Naive B cell (primary cell): ENCODE measurements around the gene BLOC1S5. TPM values are rescaled to one million over a fixed set of nuclear protein-coding genes. Genes with fewer than 3 reads are reported as not detected.
"Not testable (repeated sequence)": the region's sequence is repeated elsewhere in the genome, so short reads cannot be mapped to it uniquely, and the experiment has no call there.

Source experiments
- ATAC-seq, 2 donors: fragments of 150-1000 bp; cut with Tn5 transposase; 2 replicates each; pipeline ENCODE4 v1.10.0; 2021; ENCODE audit warnings: low read depth in 2 of 2, mild to moderate bottlenecking in 2 of 2, moderate library complexity in 2 of 2
- DNase-seq: peaks from one replicate; pipeline ENCODE4 v3.0.0; 2022
- H3K27ac Mint-ChIP-seq, 6 donors: one replicate each; pipeline ENCODE4 v1.8.0; 2020 to 2022; ENCODE audit warnings: mild to moderate bottlenecking in 6 of 6, mixed read lengths in 6 of 6, moderate library complexity in 5 of 6, inconsistent platforms in 2 of 6
- H3K27me3 Mint-ChIP-seq, 3 donors: one replicate each; pipeline ENCODE4 v1.8.0; 2021 to 2022; ENCODE audit warnings: mixed read lengths in 3 of 3, mild to moderate bottlenecking in 1 of 3
- H3K36me3 Mint-ChIP-seq, 2 donors: one replicate each; pipeline ENCODE4 v1.8.0; 2020 to 2022; ENCODE audit warnings: mixed read lengths in 2 of 2, inconsistent platforms in 1 of 2, mild to moderate bottlenecking in 1 of 2
- H3K4me1 Mint-ChIP-seq, 3 donors: one replicate each; pipeline ENCODE4 v1.8.0; 2020 to 2022; ENCODE audit warnings: mixed read lengths in 3 of 3, inconsistent platforms in 1 of 3, mild to moderate bottlenecking in 1 of 3, moderate library complexity in 1 of 3
- H3K4me3 Mint-ChIP-seq, 8 donors: one replicate each; pipeline ENCODE4 v1.8.0; 2020 to 2022; ENCODE audit warnings: mild to moderate bottlenecking in 8 of 8, mixed read lengths in 8 of 8, moderate library complexity in 8 of 8, inconsistent platforms in 2 of 8
- H3K9me3 Mint-ChIP-seq, 7 donors: one replicate each; pipeline ENCODE4 v1.8.0; 2020 to 2022; ENCODE audit warnings: mixed read lengths in 7 of 7, mild to moderate bottlenecking in 5 of 7, inconsistent platforms in 2 of 7, moderate library complexity in 1 of 7
- polyA plus RNA-seq, 6 donors: library from polyadenylated mRNA; unstranded; fragments of 300-500 nt; fragmentation: Illumina TruSeq; gene quantifications; one replicate each; pipeline ENCODE4 v1.2.3, GENCODE V29; 2021; ENCODE audit warnings: low read depth in 6 of 6

The BLOC1S5 gene
- polyA plus RNA-seq, 6 donors from 2014 or later: 20.1 to 52.2 (median 32.1) TPM

GRCh38 chr6:7992002-7992815 lies 72.0 kb downstream of the BLOC1S5 start:
- Mint-ChIP-seq H3K27ac (peak overlapping the region in 1 of 6 donors; percentile 1), H3K27me3 (no peaks in the 10 kb centered on the region), H3K9me3 (peaks cover 0 to 2% (median 0%) of the 10 kb centered on the region in 7 donors), H3K4me3 (peak overlapping the region in 1 of 8 donors; percentile 10), H3K4me1 (peaks cover 5 to 9% (median 8%) of the 10 kb centered on the region in 3 donors), H3K36me3 (no peaks in the 10 kb centered on the region)
- ATAC-seq: peak; percentile 37 to 60
- DNase-seq: peak; percentile 34

- Mint-ChIP-seq H3K4me3 (no peak overlapping the region), H3K27ac (no peak overlapping the region), H3K9me3 (peaks cover 0 to 4% (median 2%) of the 10 kb centered on the region in 7 donors), H3K36me3 (no peaks in the 10 kb centered on the region), H3K4me1 (peaks cover 5 to 9% (median 8%) of the 10 kb centered on the region in 3 donors), H3K27me3 (no peaks in the 10 kb centered on the region)
- ATAC-seq (no peak), DNase-seq (no peak)
Observed at GRCh38 chr6:7991536-7991935, 72.7 kb downstream of the BLOC1S5 start.

- ATAC-seq (no peak), DNase-seq (no peak)
- H3K27ac Mint-ChIP-seq: no peak overlapping the region
- peaks cover 0 to 4% of the 10 kb centered on the region in 2 donors for H3K36me3 Mint-ChIP-seq
- peaks cover 0 to 5% (median 3%) of the 10 kb centered on the region in 7 donors for H3K9me3 Mint-ChIP-seq
- no peaks in the 10 kb centered on the region for H3K4me1 Mint-ChIP-seq
- peaks cover 0 to 6% (median 5%) of the 10 kb centered on the region in 3 donors for H3K27me3 Mint-ChIP-seq
- no peak overlapping the region for H3K4me3 Mint-ChIP-seq
Observed at GRCh38 chr6:7986219-7986618, 78.0 kb downstream of the BLOC1S5 start.

GRCh38 chr6:7983967-7984366 lies 80.2 kb downstream of the BLOC1S5 start:
- not testable (repeated sequence) for H3K27me3 Mint-ChIP-seq, H3K36me3 Mint-ChIP-seq, H3K27ac Mint-ChIP-seq

GRCh38 chr6:7979831-7980230 lies 84.4 kb downstream of the BLOC1S5 start:
- no peak overlapping the region for H3K4me3 Mint-ChIP-seq
- H3K27me3 Mint-ChIP-seq: peaks cover 17 to 24% (median 19%) of the 10 kb centered on the region in 3 donors
- H3K9me3 Mint-ChIP-seq: peaks cover 0 to 4% (median 0%) of the 10 kb centered on the region in 7 donors
- DNase-seq (no peak), ATAC-seq (no peak)
- no peaks in the 10 kb centered on the region for H3K36me3 Mint-ChIP-seq
- no peak overlapping the region for H3K27ac Mint-ChIP-seq
- H3K4me1 Mint-ChIP-seq: peaks cover 22 to 37% (median 23%) of the 10 kb centered on the region in 3 donors

More at GRCh38 chr6:7983967-7984366, 80.2 kb downstream of the BLOC1S5 start:
- not testable (repeated sequence) for H3K9me3 Mint-ChIP-seq, DNase-seq, ATAC-seq, H3K4me3 Mint-ChIP-seq, H3K4me1 Mint-ChIP-seq

- peaks cover 0 to 4% (median 0%) of the 10 kb centered on the region in 7 donors for H3K9me3 Mint-ChIP-seq
- H3K4me1 Mint-ChIP-seq: peaks cover 22 to 40% (median 28%) of the 10 kb centered on the region in 3 donors
- no peak overlapping the region for H3K4me3 Mint-ChIP-seq
- H3K27ac Mint-ChIP-seq: peak overlapping the region in 2 of 6 donors; percentile 17 to 89
- peaks cover 17 to 30% (median 19%) of the 10 kb centered on the region in 3 donors for H3K27me3 Mint-ChIP-seq
- ATAC-seq: peak; percentile 76 to 82
- H3K36me3 Mint-ChIP-seq: no peaks in the 10 kb centered on the region
- DNase-seq: peak; percentile 16
Observed at GRCh38 chr6:7978736-7979135, 85.5 kb downstream of the BLOC1S5 start.

GRCh38 chr6:7976485-7977056 lies 87.6 kb downstream of the BLOC1S5 start:
- Mint-ChIP-seq H3K9me3 (peaks cover 0 to 4% (median 0%) of the 10 kb centered on the region in 7 donors), H3K27me3 (peaks cover 17 to 30% (median 19%) of the 10 kb centered on the region in 3 donors), H3K36me3 (no peaks in the 10 kb centered on the region), H3K27ac (peak overlapping the region in 1 of 6 donors; percentile 9), H3K4me1 (peaks cover 22 to 40% (median 28%) of the 10 kb centered on the region in 3 donors), H3K4me3 (peak overlapping the region in 3 of 8 donors; percentile 2 to 9 (median 6))
- DNase-seq (no peak), ATAC-seq (no peak)

GRCh38 chr6:7975764-7976146 lies 88.4 kb downstream of the BLOC1S5 start:
- H3K27me3 Mint-ChIP-seq: peaks cover 17 to 30% (median 19%) of the 10 kb centered on the region in 3 donors
- H3K4me3 Mint-ChIP-seq: peak overlapping the region; percentile 3 to 84 (median 68)
- peaks cover 0 to 6% (median 0%) of the 10 kb centered on the region in 7 donors for H3K9me3 Mint-ChIP-seq
- DNase-seq (no peak), ATAC-seq (peak; percentile 50 to 57)
- peaks cover 22 to 40% (median 28%) of the 10 kb centered on the region in 3 donors for H3K4me1 Mint-ChIP-seq
- peak overlapping the region in 5 of 6 donors; percentile 2 to 75 (median 60) for H3K27ac Mint-ChIP-seq
- peaks cover under 1% of the 10 kb centered on the region in 2 donors for H3K36me3 Mint-ChIP-seq

- no peak for DNase-seq
- Mint-ChIP-seq H3K4me3 (peak overlapping the region; percentile 3 to 84 (median 68)), H3K36me3 (peaks cover 6 to 7% of the 10 kb centered on the region in 2 donors), H3K27me3 (peaks cover 17 to 30% (median 19%) of the 10 kb centered on the region in 3 donors), H3K27ac (peak overlapping the region in 5 of 6 donors; percentile 2 to 75 (median 60)), H3K9me3 (peaks cover 4 to 8% (median 5%) of the 10 kb centered on the region in 7 donors), H3K4me1 (peaks cover 22 to 40% (median 28%) of the 10 kb centered on the region in 3 donors)
- no peak for ATAC-seq
Observed at GRCh38 chr6:7974938-7975763, 89.0 kb downstream of the BLOC1S5 start.

- H3K27me3 Mint-ChIP-seq: peaks cover 17 to 30% (median 19%) of the 10 kb centered on the region in 3 donors
- peak overlapping the region in 4 of 8 donors; percentile 3 to 84 (median 39) for H3K4me3 Mint-ChIP-seq
- peaks cover 6 to 9% of the 10 kb centered on the region in 2 donors for H3K36me3 Mint-ChIP-seq
- H3K27ac Mint-ChIP-seq: no peak overlapping the region
- no peak for ATAC-seq
- H3K4me1 Mint-ChIP-seq: peaks cover 22 to 40% (median 28%) of the 10 kb centered on the region in 3 donors
- H3K9me3 Mint-ChIP-seq: peaks cover 4 to 12% (median 8%) of the 10 kb centered on the region in 7 donors
- no peak for DNase-seq
Observed at GRCh38 chr6:7974565-7974937, 89.6 kb downstream of the BLOC1S5 start.

GRCh38 chr6:7973584-7973983 lies 90.6 kb downstream of the BLOC1S5 start:
- no peak for ATAC-seq

GRCh38 chr6:7971499-7971898 lies 92.7 kb downstream of the BLOC1S5 start:
- Mint-ChIP-seq H3K4me3 (no peak overlapping the region), H3K27ac (no peak overlapping the region), H3K27me3 (peaks cover 11 to 23% (median 16%) of the 10 kb centered on the region in 3 donors), H3K36me3 (peaks cover 11 to 18% of the 10 kb centered on the region in 2 donors), H3K4me1 (peaks cover 12 to 29% (median 14%) of the 10 kb centered on the region in 3 donors), H3K9me3 (peaks cover 5 to 19% (median 10%) of the 10 kb centered on the region in 7 donors)
- no peak for ATAC-seq
- DNase-seq: no peak

More at GRCh38 chr6:7973584-7973983, 90.6 kb downstream of the BLOC1S5 start:
- peaks cover 5 to 19% (median 9%) of the 10 kb centered on the region in 7 donors for H3K9me3 Mint-ChIP-seq
- no peak overlapping the region for H3K27ac Mint-ChIP-seq
- no peak for DNase-seq
- H3K4me3 Mint-ChIP-seq: no peak overlapping the region
- H3K4me1 Mint-ChIP-seq: peaks cover 14 to 37% (median 21%) of the 10 kb centered on the region in 3 donors
- H3K36me3 Mint-ChIP-seq: peaks cover 11 to 18% of the 10 kb centered on the region in 2 donors
- H3K27me3 Mint-ChIP-seq: peaks cover 17 to 30% (median 19%) of the 10 kb centered on the region in 3 donors
